NCI-H2171 treated with DMSO at 0.1 percent for 48 hours (cell line): ENCODE measurements around the gene APBA1.
"Not testable (repeated sequence)": the region's sequence is repeated elsewhere in the genome, so short reads cannot be mapped to it uniquely, and the experiment has no call there.

Experiments
- DNase-seq: peaks from one replicate; lab custom pipeline; 2025; lab: John Stamatoyannopoulos, UW

Gene APBA1

GRCh38 chr9:69605406-69605805 lies 66.8 kb downstream of the APBA1 start:
- DNase-seq, result no peak

- DNase-seq, result no peak
Observed at GRCh38 chr9:69604568-69605219, 67.5 kb downstream of the APBA1 start.

- no peak for DNase-seq
Observed at GRCh38 chr9:69603656-69604055, 68.5 kb downstream of the APBA1 start.

GRCh38 chr9:69602773-69603172 lies 69.4 kb downstream of the APBA1 start:
- no peak for DNase-seq

GRCh38 chr9:69601698-69602097 lies 70.5 kb downstream of the APBA1 start:
- no peak for DNase-seq

- DNase-seq, result no peak
Observed at GRCh38 chr9:69600314-69601047, 71.7 kb downstream of the APBA1 start.

GRCh38 chr9:69599232-69599971 lies 72.8 kb downstream of the APBA1 start:
- DNase-seq, result no peak

GRCh38 chr9:69596906-69597305 lies 75.3 kb downstream of the APBA1 start:
- DNase-seq, result not testable (repeated sequence)

- no peak for DNase-seq
Observed at GRCh38 chr9:69594180-69594579, 78.0 kb downstream of the APBA1 start.

- DNase-seq, result no peak
Observed at GRCh38 chr9:69593756-69594155, 78.4 kb downstream of the APBA1 start.

GRCh38 chr9:69593301-69593700 lies 78.9 kb downstream of the APBA1 start:
- no peak for DNase-seq

GRCh38 chr9:69590266-69590665 lies 81.9 kb downstream of the APBA1 start:
- no peak for DNase-seq

GRCh38 chr9:69589156-69589555 lies 83.0 kb downstream of the APBA1 start:
- DNase-seq, result no peak

- DNase-seq, result no peak
Observed at GRCh38 chr9:69585571-69585970, 86.6 kb downstream of the APBA1 start.

GRCh38 chr9:69584759-69585158 lies 87.4 kb downstream of the APBA1 start:
- no peak for DNase-seq

- peak; percentile 16 for DNase-seq
Observed at GRCh38 chr9:69583645-69584234, 88.4 kb downstream of the APBA1 start.

GRCh38 chr9:69582544-69583297 lies 89.5 kb downstream of the APBA1 start:
- no peak for DNase-seq

GRCh38 chr9:69582018-69582417 lies 90.2 kb downstream of the APBA1 start:
- DNase-seq, result no peak

GRCh38 chr9:69580582-69581214 lies 91.5 kb downstream of the APBA1 start:
- no peak for DNase-seq

GRCh38 chr9:69579760-69580581 lies 92.2 kb downstream of the APBA1 start:
- DNase-seq, result peak; percentile 31
